Omental fat pad (tissue), 4 donors: ENCODE data around the gene CDH23. TPM values are rescaled to one million over a fixed set of nuclear protein-coding genes. Genes with fewer than 3 reads are reported as not detected.
A peak's percentile ranks its signal among the peaks of the same experiment; 100 is the strongest.

Experiments
- ATAC-seq: fragments of 150-250 bp; one replicate; pipeline ENCODE4 v1.9.1; 2016; ENCODE audit warnings: mild to moderate bottlenecking, moderate library complexity; ENCODE audit not compliant: low FRiP score
- DNase-seq: peaks from one replicate; pipeline ENCODE4 v3.0.0-alpha.2; 2019; ENCODE audit warnings: low spot score
- total RNA-seq, 4 donors: library from RNA; depleted of rRNA; stranded (reverse); fragments of >200 nt; gene quantifications; one replicate each; pipeline ENCODE4 v1.1.0, GENCODE V29; 2016
- TF ChIP-seq, protein P1 (sequence below), 3 donors: fragments of 450-650 bp; IDR thresholded peaks; one replicate each; pipeline ENCODE4 v1.5.1; 2016 to 2017; ENCODE audit warnings: antibody characterized with exemption in 3 of 3, mild to moderate bottlenecking in 3 of 3, moderate library complexity in 2 of 3

CDH23 gene
- total RNA-seq, 4 donors from 2014 or later = 25.3 to 41.9 (median 34.4) TPM

DNA sequence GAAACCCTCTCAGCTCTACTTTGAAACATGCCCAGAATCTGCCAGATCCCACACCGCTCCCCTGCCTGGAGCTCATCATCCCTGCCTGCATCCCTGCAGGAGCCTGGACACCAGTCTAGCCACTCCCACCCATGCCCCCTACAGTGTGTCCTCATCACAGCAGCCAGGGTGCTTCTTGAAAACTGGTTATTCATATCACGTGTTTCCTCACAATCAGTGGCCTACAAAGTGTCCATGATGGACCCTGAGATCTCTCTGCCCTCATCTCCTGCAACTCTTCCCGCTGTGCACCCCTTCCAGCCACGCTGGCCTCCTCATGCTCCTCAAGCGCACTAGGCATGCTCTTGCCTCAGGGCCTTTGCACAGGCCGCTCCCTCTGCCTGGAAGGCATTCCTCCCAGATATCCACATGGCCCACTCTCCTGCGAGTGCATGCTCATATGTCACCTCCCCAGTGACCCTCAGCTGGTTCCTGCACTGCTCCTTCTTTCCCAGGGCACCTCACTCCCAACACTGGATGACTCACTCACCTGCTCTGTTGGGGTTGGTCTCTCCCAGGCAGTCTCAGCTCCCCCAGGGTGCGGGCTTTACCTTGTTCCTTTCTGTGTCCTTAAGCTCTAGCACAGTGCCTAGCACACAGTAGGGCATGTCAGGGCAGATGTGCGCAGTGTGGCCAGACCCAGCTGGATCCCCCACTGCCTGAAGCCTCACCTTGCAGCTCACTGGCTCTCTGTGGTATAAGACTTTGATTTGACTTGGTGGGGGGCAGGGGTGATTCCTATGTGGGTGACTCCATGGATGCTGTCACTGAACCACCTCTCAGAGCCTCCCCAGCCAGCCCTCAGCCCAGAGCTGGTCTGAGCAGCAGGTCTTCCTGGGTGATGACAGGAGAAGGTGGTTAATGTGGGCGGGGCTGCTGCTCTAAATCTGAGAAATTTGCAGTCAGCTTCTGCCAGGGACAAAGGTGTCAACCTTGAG lies 37.3 kb downstream of the CDH23 start:
- TF ChIP-seq, protein P1, sequence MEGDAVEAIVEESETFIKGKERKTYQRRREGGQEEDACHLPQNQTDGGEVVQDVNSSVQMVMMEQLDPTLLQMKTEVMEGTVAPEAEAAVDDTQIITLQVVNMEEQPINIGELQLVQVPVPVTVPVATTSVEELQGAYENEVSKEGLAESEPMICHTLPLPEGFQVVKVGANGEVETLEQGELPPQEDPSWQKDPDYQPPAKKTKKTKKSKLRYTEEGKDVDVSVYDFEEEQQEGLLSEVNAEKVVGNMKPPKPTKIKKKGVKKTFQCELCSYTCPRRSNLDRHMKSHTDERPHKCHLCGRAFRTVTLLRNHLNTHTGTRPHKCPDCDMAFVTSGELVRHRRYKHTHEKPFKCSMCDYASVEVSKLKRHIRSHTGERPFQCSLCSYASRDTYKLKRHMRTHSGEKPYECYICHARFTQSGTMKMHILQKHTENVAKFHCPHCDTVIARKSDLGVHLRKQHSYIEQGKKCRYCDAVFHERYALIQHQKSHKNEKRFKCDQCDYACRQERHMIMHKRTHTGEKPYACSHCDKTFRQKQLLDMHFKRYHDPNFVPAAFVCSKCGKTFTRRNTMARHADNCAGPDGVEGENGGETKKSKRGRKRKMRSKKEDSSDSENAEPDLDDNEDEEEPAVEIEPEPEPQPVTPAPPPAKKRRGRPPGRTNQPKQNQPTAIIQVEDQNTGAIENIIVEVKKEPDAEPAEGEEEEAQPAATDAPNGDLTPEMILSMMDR (IDR thresholded peaks at IDR 0.05) = no peak
- ATAC-seq = no peak
- DNase-seq = peak; percentile 19

DNA sequence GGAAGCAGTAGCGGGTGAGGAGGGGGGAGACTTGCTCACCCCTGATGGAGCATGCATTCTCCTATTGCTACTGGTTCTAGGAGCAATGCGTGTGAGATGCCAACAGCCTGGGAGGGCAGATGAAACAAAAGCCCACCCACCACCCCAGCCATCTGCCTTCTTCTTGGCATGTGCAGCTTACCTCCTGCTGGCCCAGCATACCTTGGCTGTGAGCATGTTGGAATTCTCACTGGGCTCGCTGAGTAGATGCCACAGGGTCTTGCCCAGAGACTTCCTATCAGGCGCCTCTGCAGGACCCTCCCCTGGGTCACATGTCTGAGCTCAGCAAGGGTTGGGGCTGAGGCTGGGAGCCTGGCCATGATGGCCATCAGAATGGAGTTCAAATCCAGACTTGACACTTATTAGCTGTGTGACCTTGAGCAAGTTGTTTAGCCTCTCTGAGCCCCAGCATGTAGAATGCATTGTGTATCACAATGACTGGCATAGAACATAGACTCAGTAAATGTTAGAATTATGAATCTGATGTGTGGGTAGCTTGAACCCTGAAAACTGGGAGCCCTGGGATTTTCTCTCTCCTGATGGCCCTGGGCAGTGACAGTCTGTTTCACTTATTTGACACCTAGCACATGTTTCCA lies 38.2 kb downstream of the CDH23 start:
- ATAC-seq = no peak
- TF ChIP-seq, protein P1 (IDR thresholded peaks at IDR 0.05) = no peak
- peak; percentile 10 for DNase-seq

DNA sequence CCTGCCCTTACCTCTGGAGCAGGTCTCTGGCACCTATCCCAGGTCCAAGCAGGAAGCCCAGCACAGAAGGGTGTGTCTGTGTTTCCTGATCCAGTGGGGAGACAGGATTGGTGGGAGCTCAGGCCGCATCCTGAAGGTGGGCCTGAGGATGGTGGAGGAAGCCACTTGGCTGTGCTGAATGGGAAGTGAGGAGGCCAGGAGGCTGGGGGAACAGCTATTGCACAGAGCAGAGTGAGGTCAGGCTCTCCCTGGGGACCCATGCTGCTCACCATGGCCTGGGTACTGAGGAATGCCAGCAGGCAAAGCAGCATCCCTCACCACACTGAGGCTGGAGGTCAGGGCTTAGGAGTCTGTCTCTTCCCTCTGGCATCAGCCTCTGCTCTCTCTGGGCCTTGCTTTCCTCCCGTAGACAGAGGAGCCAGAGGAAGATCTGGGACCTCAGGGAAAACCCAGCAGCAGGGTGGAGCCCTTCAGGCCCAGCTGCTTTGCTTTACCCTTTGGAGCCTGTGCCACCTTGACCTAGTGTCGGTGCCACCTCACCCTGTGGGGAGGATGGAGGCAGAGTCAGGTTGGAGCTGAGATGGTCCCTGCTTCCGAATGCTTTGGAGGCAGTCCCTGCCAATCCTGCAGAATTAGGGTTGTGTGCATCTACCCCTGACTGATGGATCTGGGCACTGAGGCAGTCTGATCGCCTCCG lies 39.0 kb downstream of the CDH23 start:
- ATAC-seq = no peak
- TF ChIP-seq, protein P1 (IDR thresholded peaks at IDR 0.05) = no peak

DNA sequence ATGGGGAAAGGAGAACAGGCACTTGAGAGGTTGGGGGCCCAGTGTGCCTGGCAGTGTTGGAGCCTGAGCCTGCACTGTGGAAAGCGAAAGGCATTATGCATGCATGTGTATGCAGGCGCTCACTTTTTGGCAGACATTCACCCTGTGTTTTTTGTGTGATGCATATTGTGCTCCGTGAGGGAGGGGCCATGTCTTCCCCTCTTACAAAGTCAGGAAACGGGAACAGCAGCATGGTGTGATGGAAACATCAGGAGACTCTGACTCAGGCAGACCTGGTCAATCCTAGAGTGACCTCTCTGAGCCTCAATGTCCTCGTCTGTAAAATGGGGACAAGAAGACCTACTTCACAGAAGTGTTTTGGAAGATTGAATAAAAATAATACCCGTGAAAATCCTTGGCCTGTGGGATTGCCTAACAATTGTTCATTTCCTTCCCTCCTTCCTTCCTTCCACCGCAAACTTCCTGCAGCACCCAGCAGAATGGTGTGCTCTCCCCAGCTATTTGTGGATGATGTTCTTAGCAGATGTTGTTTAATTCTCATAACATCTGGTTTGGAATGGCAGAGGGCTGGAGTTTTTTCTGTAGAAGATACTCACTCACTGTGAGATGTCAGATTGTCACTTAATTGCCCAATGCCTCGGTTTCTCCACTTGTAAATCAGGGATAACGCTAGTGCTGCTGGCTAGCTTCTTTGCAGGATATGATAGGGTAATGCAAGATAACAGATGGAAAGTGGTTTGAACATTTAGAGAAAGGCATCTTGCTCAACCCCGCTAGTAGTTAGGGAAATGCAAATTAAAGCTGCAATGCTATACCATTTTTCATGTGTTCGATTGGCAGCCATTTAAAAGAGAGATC lies 39.8 kb downstream of the CDH23 start:
- TF ChIP-seq, protein P1 (IDR thresholded peaks at IDR 0.05) = no peak
- DNase-seq (no peak), ATAC-seq (no peak)

More for the DNA sequence above, 39.0 kb downstream of the CDH23 start:
- peak; percentile 21 for DNase-seq

DNA sequence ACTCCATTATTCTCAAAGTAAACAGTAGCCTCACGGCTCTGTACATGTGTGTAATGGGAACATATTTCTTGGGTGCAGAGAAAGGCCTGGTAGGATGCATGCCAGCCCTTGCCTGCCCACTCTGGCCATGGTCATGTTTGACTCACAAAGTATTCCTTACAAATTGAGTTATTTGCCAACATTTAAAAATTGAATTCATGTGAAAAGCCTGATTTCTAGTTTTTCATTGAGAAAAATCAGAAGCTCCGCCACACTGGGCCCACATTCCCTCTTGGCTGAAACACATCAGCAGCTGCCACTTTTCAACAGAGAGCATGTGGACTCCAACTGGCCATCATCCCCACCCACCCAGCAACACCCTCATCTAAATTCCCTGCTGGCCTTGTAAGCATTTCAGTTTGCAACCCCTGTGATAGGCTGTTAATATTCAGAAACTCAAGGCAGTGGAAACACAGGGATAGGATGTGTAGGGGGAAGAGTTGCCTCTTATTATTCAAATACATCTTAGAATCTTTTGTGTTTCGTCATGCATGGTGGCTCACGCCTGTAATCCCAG lies 40.9 kb downstream of the CDH23 start:
- ATAC-seq (no peak), DNase-seq (no peak)
- TF ChIP-seq, protein P1 (IDR thresholded peaks at IDR 0.05) = no peak

DNA sequence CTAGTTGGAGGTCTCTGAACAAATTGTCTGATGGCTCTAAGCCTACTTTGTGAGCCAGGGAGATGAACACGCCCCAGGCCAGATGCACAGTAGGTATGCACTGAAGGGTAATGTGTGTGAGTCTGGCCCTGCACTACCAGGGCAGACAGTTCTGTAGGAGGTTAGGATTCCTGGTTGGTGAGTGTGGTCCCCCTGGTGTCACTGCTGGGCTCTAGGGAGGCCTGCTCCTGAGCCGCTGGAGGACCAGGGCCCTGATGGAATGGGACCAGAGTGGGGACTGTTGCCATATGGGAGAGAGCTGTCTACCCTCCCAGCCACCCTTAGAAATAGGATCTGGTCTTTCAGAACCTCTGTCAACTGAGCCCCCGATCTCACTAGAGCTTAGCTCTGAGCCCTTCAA lies 42.0 kb downstream of the CDH23 start:
- TF ChIP-seq, protein P1 (IDR thresholded peaks at IDR 0.05) = no peak
- DNase-seq = no peak
- ATAC-seq = no peak
